GM21786 (cell line): ENCODE measurements around the gene ANKRD23.
"Not testable (repeated sequence)": the region's sequence is repeated elsewhere in the genome, so short reads cannot be mapped to it uniquely, and the experiment has no call there.

Source experiments
- ATAC-seq: cut with Tn5 transposase; IDR thresholded peaks from one replicate; pipeline ENCODE4 v1.9.1; 2021; ENCODE audit not compliant: unreplicated experiment

The ANKRD23 gene

GRCh38 chr2:96843538-96844268, at the start of gene ANKRD23:
ANKRD23 (minus strand) TSS chr2:96844021; CDS start chr2:96843992, 29 bp downstream.
- no peak for ATAC-seq

GRCh38 chr2:96891591-96892333, 47.9 kb upstream of the ANKRD23 start:
- ATAC-seq: no peak

GRCh38 chr2:96890726-96891385, 47.0 kb upstream of the ANKRD23 start:
- no peak for ATAC-seq

- ATAC-seq: no peak
Measured at GRCh38 chr2:96890252-96890651, 46.4 kb upstream of the ANKRD23 start.

GRCh38 chr2:96889502-96889901, 45.7 kb upstream of the ANKRD23 start:
- not testable (repeated sequence) for ATAC-seq

GRCh38 chr2:96888072-96889011, 44.5 kb upstream of the ANKRD23 start:
- no peak for ATAC-seq

- no peak for ATAC-seq
Measured at GRCh38 chr2:96887493-96888012, 43.7 kb upstream of the ANKRD23 start.

- ATAC-seq: no peak
Measured at GRCh38 chr2:96885432-96886347, 41.9 kb upstream of the ANKRD23 start.

GRCh38 chr2:96884299-96885094, 40.7 kb upstream of the ANKRD23 start:
- no peak for ATAC-seq

- ATAC-seq: no peak
Measured at GRCh38 chr2:96883306-96883705, 39.5 kb upstream of the ANKRD23 start.

- no peak for ATAC-seq
Measured at GRCh38 chr2:96882906-96883305, 39.1 kb upstream of the ANKRD23 start.

GRCh38 chr2:96882230-96882629, 38.4 kb upstream of the ANKRD23 start:
- ATAC-seq: no peak

- no peak for ATAC-seq
Measured at GRCh38 chr2:96881349-96882195, 37.8 kb upstream of the ANKRD23 start.

- ATAC-seq: no peak
Measured at GRCh38 chr2:96880891-96881273, 37.1 kb upstream of the ANKRD23 start.

- ATAC-seq: no peak
Measured at GRCh38 chr2:96879545-96880040, 35.8 kb upstream of the ANKRD23 start.

GRCh38 chr2:96878796-96879544, 35.1 kb upstream of the ANKRD23 start:
- ATAC-seq: no peak

GRCh38 chr2:96878171-96878570, 34.4 kb upstream of the ANKRD23 start:
- no peak for ATAC-seq
